SK-N-SH treated with all-trans-retinoic acid at 6 μM for 48 hours (cell line): ENCODE data around the gene DNAH8.

Experiments used
- ATAC-seq: fragments of 200-7000 bp; cut with Tn5 transposase; 3 replicates; pipeline ENCODE4 v1.9.1; 2020; ENCODE audit warnings: mild to moderate bottlenecking, moderate library complexity
- ARNTL ChIP-seq: fragments of 450-650 bp; formaldehyde crosslinking; IDR thresholded peaks from 2 replicates; pipeline ENCODE4 v1.5.0; 2020; ENCODE audit warnings: low read depth, mild to moderate bottlenecking, moderate library complexity, borderline replicate concordance
- BACH2 ChIP-seq: fragments of 250-450 bp; sonication (Bioruptor Pico); IDR thresholded peaks from 2 replicates; pipeline ENCODE4 v1.9.0; 2021; ENCODE audit warnings: mild to moderate bottlenecking, borderline replicate concordance
- CREB5 ChIP-seq: fragments of 250-450 bp; sonication (Bioruptor Pico); IDR thresholded peaks from 2 replicates; pipeline ENCODE4 v1.5.1; 2020; ENCODE audit warnings: low read depth, mild to moderate bottlenecking, moderate library complexity
- CSDC2 ChIP-seq: fragments of 250-450 bp; sonication (Bioruptor Pico); IDR thresholded peaks from 2 replicates; pipeline ENCODE4 v1.5.0; 2020; ENCODE audit warnings: mild to moderate bottlenecking, moderate library complexity
- CSRNP3 ChIP-seq: fragments of 250-450 bp; sonication (Bioruptor Pico); IDR thresholded peaks from 2 replicates; pipeline ENCODE4 v1.5.1; 2021; ENCODE audit warnings: mild to moderate bottlenecking, moderate library complexity
- ESRRG ChIP-seq: fragments of 250-450 bp; sonication (Bioruptor Pico); IDR thresholded peaks from 2 replicates; pipeline ENCODE4 v1.6.1; 2021; ENCODE audit warnings: mild to moderate bottlenecking
- GLIS3 ChIP-seq: fragments of 250-450 bp; sonication (Bioruptor Pico); IDR thresholded peaks from 2 replicates; pipeline ENCODE4 v1.5.0; 2020; ENCODE audit warnings: mild to moderate bottlenecking, moderate library complexity
- ISL1 ChIP-seq: fragments of 250-450 bp; sonication (Bioruptor Pico); IDR thresholded peaks from 2 replicates; pipeline ENCODE4 v2.1.2; 2022; ENCODE audit warnings: mild to moderate bottlenecking, moderate library complexity
- OSR1 ChIP-seq: fragments of 250-450 bp; sonication (Bioruptor Pico); IDR thresholded peaks from 2 replicates; pipeline ENCODE4 v1.8.0; 2022; ENCODE audit warnings: moderate library complexity, mild to moderate bottlenecking, inconsistent platforms
- PPARA ChIP-seq: fragments of 250-450 bp; sonication (Bioruptor Pico); IDR thresholded peaks from 2 replicates; pipeline ENCODE4 v1.5.0; 2020; ENCODE audit warnings: mild to moderate bottlenecking, borderline replicate concordance
- RARB ChIP-seq: fragments of 250-450 bp; sonication (Bioruptor Pico); IDR thresholded peaks from 2 replicates; pipeline ENCODE4 v1.8.0; 2021; ENCODE audit warnings: mild to moderate bottlenecking, moderate library complexity
- TCF4 ChIP-seq: fragments of 250-450 bp; sonication (Bioruptor Pico); IDR thresholded peaks from 2 replicates; pipeline ENCODE4 v1.8.0; 2021; ENCODE audit warnings: mild to moderate bottlenecking, moderate library complexity, borderline replicate concordance
- TOX ChIP-seq: fragments of 250-450 bp; sonication (Bioruptor Pico); IDR thresholded peaks from 2 replicates; pipeline ENCODE4 v1.8.0; 2021; ENCODE audit warnings: mild to moderate bottlenecking, moderate library complexity, borderline replicate concordance
- ZNF565 ChIP-seq: fragments of 450-650 bp; formaldehyde crosslinking; conservative IDR thresholded peaks from 2 replicates; pipeline ENCODE4 v1.5.0; 2020; ENCODE audit warnings: low read depth, mild to moderate bottlenecking, moderate library complexity
- ZNF70 ChIP-seq: fragments of 450-650 bp; formaldehyde crosslinking; IDR thresholded peaks from 2 replicates; pipeline ENCODE4 v1.5.0; 2020; ENCODE audit warnings: mild to moderate bottlenecking, moderate library complexity
- TF ChIP-seq, protein P1 (sequence below): fragments of 250-450 bp; sonication (Bioruptor Pico); IDR thresholded peaks from 2 replicates; pipeline ENCODE4 v1.5.0; 2020; ENCODE audit warnings: mild to moderate bottlenecking, moderate library complexity
- TF ChIP-seq, protein P2 (sequence below): fragments of 250-450 bp; sonication (Bioruptor Pico); IDR thresholded peaks from 2 replicates; pipeline ENCODE4 v1.8.0; 2021; ENCODE audit warnings: low read depth, mild to moderate bottlenecking, moderate library complexity, borderline replicate concordance

The DNAH8 gene

GRCh38 chr6:39075010-39075686 lies 360.0 kb downstream of the DNAH8 start:
- TF ChIP-seq, protein P1, sequence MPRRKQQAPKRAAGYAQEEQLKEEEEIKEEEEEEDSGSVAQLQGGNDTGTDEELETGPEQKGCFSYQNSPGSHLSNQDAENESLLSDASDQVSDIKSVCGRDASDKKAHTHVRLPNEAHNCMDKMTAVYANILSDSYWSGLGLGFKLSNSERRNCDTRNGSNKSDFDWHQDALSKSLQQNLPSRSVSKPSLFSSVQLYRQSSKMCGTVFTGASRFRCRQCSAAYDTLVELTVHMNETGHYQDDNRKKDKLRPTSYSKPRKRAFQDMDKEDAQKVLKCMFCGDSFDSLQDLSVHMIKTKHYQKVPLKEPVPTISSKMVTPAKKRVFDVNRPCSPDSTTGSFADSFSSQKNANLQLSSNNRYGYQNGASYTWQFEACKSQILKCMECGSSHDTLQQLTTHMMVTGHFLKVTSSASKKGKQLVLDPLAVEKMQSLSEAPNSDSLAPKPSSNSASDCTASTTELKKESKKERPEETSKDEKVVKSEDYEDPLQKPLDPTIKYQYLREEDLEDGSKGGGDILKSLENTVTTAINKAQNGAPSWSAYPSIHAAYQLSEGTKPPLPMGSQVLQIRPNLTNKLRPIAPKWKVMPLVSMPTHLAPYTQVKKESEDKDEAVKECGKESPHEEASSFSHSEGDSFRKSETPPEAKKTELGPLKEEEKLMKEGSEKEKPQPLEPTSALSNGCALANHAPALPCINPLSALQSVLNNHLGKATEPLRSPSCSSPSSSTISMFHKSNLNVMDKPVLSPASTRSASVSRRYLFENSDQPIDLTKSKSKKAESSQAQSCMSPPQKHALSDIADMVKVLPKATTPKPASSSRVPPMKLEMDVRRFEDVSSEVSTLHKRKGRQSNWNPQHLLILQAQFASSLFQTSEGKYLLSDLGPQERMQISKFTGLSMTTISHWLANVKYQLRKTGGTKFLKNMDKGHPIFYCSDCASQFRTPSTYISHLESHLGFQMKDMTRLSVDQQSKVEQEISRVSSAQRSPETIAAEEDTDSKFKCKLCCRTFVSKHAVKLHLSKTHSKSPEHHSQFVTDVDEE (CRISPR knock-in tag), result no peak
- no peak for TF ChIP-seq TCF4 (CRISPR knock-in tag)
- TF ChIP-seq ESRRG (CRISPR knock-in tag), result no peak
- TF ChIP-seq, protein P2, sequence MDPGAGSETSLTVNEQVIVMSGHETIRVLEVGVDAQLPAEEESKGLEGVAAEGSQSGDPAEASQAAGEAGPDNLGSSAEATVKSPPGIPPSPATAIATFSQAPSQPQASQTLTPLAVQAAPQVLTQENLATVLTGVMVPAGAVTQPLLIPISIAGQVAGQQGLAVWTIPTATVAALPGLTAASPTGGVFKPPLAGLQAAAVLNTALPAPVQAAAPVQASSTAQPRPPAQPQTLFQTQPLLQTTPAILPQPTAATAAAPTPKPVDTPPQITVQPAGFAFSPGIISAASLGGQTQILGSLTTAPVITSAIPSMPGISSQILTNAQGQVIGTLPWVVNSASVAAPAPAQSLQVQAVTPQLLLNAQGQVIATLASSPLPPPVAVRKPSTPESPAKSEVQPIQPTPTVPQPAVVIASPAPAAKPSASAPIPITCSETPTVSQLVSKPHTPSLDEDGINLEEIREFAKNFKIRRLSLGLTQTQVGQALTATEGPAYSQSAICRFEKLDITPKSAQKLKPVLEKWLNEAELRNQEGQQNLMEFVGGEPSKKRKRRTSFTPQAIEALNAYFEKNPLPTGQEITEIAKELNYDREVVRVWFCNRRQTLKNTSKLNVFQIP (CRISPR knock-in tag), result no peak
- no peak for TF ChIP-seq GLIS3 (CRISPR knock-in tag)
- TF ChIP-seq ARNTL (CRISPR knock-in tag), result no peak
- TF ChIP-seq ZNF70 (CRISPR knock-in tag), result no peak
- TF ChIP-seq ZNF565, result no peak
- no peak for TF ChIP-seq CSDC2 (CRISPR knock-in tag)
- TF ChIP-seq CSRNP3 (CRISPR knock-in tag), result no peak
- TF ChIP-seq TOX (CRISPR knock-in tag), result no peak
- TF ChIP-seq RARB (CRISPR knock-in tag), result no peak
- no peak for TF ChIP-seq CREB5 (CRISPR knock-in tag)
- no peak for ATAC-seq

DNA sequence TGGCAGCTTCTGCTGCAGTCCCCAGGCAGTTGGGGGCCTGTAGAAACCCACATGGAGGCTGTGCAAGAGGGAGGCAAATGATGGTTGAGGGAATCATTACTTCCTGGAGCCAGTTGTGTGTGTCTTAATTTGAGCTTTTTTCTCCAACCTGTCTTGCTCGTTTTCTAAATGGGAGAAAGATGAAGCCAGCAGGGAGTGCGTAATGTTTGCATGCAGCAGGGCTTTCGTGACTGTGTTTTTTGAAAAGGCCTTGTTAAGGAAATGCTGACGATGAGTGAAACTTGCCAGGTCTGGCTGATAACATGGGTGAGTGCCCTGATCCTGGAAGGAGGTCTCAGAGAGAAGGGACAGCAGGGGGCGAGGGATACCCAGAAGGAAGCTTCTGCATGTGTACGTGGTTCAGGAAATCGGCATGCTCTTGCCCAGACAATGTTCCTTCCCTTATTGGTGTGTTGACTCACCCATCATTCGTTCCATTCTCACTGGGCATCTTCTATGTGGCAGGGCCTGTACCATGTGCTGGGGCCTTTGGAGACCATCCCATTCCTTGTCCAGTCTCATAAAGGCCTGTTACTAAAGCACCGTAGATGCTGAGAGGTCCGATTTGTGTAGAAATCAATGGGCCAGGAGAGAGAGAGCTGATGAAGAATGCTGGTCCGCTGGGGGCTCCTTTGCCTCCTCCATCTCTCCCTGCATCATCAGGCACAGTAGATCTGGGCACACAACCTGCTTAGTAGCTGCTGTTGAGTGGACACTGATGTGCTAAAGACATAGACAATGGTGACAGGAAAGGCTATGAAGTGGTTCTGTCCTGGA lies 360.9 kb downstream of the DNAH8 start:
- TF ChIP-seq OSR1 (CRISPR knock-in tag) (no peak), PPARA (no peak)
- TF ChIP-seq, all 23 proteins: peak for 0

DNA sequence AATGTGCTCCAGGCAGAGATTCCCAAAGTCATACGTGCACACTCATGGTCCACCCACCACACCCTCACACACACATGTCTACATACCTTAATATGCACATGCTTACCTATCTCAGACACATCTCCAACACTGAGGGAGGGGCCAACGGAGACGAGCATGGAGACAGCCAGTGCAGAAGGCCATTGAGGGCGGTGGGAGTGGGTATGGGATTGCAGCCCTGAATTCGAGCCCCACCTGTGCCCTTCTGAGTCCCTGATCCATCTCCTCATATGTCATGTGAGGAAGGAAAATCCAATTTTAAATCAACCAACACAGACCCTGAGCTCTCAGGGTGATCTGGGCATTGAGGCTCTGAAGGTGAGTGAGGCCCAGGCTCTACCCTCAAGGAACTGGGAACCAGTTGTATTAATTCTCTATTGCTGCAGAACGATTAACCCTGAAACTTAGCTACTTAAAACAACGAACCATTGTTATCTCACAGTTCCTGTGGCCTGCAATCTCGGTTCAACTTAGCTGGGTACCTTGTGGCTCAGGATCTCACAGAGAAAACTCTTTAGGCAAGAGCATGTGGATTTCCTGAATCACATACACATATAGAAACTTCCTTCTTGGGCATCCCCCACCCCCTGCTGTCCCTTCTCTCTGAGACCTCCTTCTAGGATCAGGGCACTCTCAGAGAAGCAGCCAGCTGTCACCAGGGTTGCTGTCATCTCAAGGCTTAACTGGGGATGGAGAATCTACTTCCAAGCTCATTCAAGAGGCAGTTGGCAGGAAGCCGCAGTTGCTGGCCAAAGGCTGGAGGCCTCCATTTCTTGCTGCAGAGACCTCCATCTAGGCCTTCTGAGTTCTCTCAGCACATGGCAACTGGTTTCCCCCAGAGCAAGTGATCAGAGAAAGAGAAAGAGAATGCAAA lies 361.8 kb downstream of the DNAH8 start:
- TF ChIP-seq ZNF565 (no peak), TOX (CRISPR knock-in tag) (no peak), PPARA (no peak), BACH2 (CRISPR knock-in tag) (no peak)
- no peak for ATAC-seq

More for the DNA sequence above, 360.9 kb downstream of the DNAH8 start:
- ATAC-seq, result no peak

DNA sequence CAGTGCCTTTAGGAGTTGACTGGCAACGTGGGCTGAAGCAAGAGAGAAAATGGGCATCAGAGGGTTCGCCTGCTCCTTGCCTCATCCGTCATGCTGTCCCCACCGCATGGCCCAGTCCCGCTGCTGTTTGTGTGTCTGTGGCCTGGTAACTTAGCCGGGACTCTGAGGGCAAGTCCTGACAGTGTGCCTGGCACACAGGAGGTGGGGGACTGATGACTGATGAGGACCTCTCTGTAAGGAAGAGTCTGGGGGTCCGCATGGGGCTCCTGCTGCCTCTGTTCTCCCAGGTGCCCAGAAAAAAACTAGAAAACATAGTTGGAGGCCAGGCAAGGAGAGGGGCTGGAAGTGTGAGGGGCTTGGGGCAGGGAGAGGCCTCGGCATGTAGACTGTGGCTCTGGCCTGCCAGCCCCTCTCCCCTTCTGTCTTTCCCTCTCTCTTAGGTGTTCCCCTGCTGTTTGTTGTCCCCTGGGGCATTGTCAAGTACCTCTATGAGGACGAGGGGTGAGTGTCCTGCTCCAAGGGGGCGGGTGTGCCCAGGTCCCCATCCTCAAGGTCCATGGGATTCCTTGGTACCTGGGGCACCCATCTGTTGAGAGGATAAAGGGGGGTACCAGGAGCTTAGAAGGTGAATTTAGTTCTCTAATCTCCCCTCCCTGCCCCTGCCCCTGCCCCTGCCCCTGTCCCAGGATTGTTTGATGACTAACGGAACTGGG lies 362.9 kb downstream of the DNAH8 start:
- no peak for TF ChIP-seq ISL1 (CRISPR knock-in tag)
- TF ChIP-seq ARNTL (CRISPR knock-in tag), result no peak
- TF ChIP-seq, protein P2 (CRISPR knock-in tag), result no peak
- TF ChIP-seq PPARA, result no peak
- TF ChIP-seq, protein P1 (CRISPR knock-in tag), result no peak
- no peak for TF ChIP-seq TOX (CRISPR knock-in tag)
- no peak for ATAC-seq
